ENCODE results near the gene SUGCT. TPM values are rescaled to one million over a fixed set of nuclear protein-coding genes. Genes with fewer than 3 reads are reported as not detected.

The SUGCT gene
- total RNA-seq, 1 experiment from 2014 or later: 5.4 TPM

DNA sequence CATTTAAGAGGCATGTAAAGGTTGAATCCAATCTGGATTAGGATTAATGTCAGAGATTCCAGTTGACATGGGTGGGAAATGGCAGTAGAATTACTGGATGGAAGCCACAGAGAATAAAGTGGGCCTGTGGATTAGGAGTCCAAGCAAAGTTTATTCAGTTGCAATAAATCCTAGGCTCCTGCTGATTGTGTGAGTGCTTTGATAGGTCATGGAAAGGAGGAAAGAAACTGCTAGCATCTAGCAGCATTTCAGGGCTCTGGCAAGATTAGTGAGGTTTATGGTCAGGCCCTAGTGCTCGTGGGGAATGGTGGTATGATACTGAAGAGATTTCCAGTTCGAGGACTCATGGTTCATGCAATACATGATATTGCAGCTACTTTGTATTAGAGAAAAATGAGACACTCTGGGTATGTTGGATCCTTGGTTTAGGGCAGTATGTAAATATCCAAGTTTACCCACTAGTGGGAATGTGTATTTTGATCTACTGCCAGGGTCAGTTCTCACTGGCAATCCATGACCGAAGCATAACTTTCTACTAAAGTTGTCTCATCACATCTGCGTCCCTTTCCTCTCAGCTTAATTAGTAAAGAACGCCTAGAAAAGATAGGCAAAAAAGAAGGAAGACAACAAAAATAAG lies 235.0 kb downstream of the SUGCT start:
- no peak overlapping the region for H4K5ac ChIP-seq (ENCODE audit: insufficient read length, low read depth, low read length)
- no peak overlapping the region for H3K18ac ChIP-seq (ENCODE audit: insufficient read length, low read depth, low read length)
- H3K4ac ChIP-seq (ENCODE audit: low read depth, low read length): no peak overlapping the region
- H3K9me3 ChIP-seq (ENCODE audit: control insufficient read depth, low read depth, low read length): no peaks in the 10 kb centered on the region
- TF ChIP-seq CTCF (conservative IDR thresholded peaks at IDR 0.05): no peak
- H2BK120ac ChIP-seq (ENCODE audit: low read depth, low read length, poor library complexity, severe bottlenecking): no peak overlapping the region
- H3K14ac ChIP-seq (ENCODE audit: insufficient read depth, low read length): no peak overlapping the region
- H2BK12ac ChIP-seq (ENCODE audit: insufficient read length, low read depth, low read length): no peak overlapping the region
- H4K91ac ChIP-seq (ENCODE audit: insufficient read length, low read depth, low read length): no peak overlapping the region
- H3K36me3 Mint-ChIP-seq (ENCODE audit: insufficient read depth in 1 of 3, low read depth in 3 of 3): no peaks in the 10 kb centered on the region
- WGBS (ENCODE audit: extremely low coverage, insufficient read length, low lambda C conversion rate): no CpG with 5 or more reads among the region's 5 CpGs
- no peak overlapping the region for H2AFZ ChIP-seq (ENCODE audit: low read length)
- H3K79me2 ChIP-seq (ENCODE audit: insufficient read depth, low read length): no peaks in the 10 kb centered on the region
- H3K27ac ChIP-seq (ENCODE audit: insufficient read length, low read depth, low read length): no peak overlapping the region
- H3K27ac Mint-ChIP-seq: no peak overlapping the region
- no peak overlapping the region for H2AK5ac ChIP-seq (ENCODE audit: insufficient read length, low read length)
- H3K4me3 Mint-ChIP-seq: no peak overlapping the region
- H3K9me3 Mint-ChIP-seq: peaks cover 0 to 2% of the 10 kb centered on the region in 2 experiments; a peak in 2 of 5 replicates
- no peak overlapping the region for H3K4me2 ChIP-seq (ENCODE audit: insufficient read depth, insufficient read length, low read length)
- H3K27me3 ChIP-seq (ENCODE audit: insufficient read depth, low read length): no peaks in the 10 kb centered on the region
- no peak overlapping the region for H3K23ac ChIP-seq (ENCODE audit: insufficient read length, low read depth, low read length)
- H3K79me1 ChIP-seq (ENCODE audit: insufficient read depth, low read depth, low read length, poor library complexity, severe bottlenecking): no peaks in the 10 kb centered on the region
- H3K27me3 Mint-ChIP-seq (ENCODE audit: low read depth): no peaks in the 10 kb centered on the region; the same call in none of the 2 replicates
- no peak overlapping the region for H2BK15ac ChIP-seq (ENCODE audit: low read depth, low read length)
- no peak overlapping the region for H2BK20ac ChIP-seq (ENCODE audit: low read depth, low read length, poor library complexity, severe bottlenecking)
- no peak overlapping the region for H3K9ac ChIP-seq (ENCODE audit: extremely low read depth, insufficient read length, low read length)
- no peak overlapping the region for H3K56ac ChIP-seq (ENCODE audit: insufficient read length, low read depth, low read length)
- H4K8ac ChIP-seq (replicated peaks; ENCODE audit: insufficient read length, low read depth, low read length): no peak overlapping the region
- no peaks in the 10 kb centered on the region for H3K23me2 ChIP-seq (ENCODE audit: insufficient read length, low read depth, low read length, poor library complexity, severe bottlenecking)
- no peak for DNase-seq
- H4K20me1 ChIP-seq (ENCODE audit: control insufficient read depth, insufficient read depth, insufficient read length): no peaks in the 10 kb centered on the region
- no peak overlapping the region for H2BK5ac ChIP-seq (ENCODE audit: insufficient read length, low read length)
- no peaks in the 10 kb centered on the region for H3K4me1 Mint-ChIP-seq
- H3T11ph ChIP-seq (ENCODE audit: low read length): no peak overlapping the region
- no peaks in the 10 kb centered on the region for H3K4me1 ChIP-seq (ENCODE audit: insufficient read depth, low read length)
